ENCODE measurements around the gene UGGT2. TPM values are rescaled to one million over a fixed set of nuclear protein-coding genes. Genes with fewer than 3 reads are reported as not detected.

UGGT2 gene
- total RNA-seq, 1 donor from 2014 or later, result 47.5 TPM

DNA sequence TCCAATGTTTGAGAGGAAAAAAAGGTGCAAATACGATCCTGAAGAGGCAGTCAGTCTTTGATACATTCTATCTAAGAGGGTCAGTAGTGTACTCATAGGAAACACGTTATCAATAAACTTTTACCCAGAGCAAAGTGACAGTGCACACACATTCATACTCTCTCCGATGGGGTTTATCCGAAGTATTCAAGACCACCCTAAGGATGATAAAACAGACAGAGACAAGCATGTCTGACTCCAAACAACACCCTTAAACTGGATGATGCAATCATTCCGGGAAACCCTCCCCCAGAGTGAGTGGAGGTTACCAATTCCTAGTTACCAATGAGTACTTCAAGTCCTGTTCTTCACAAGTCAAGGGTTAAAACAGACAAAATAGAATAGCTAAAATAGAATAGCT lies 297.1 kb downstream of the UGGT2 start:
- TF ChIP-seq, protein P1, sequence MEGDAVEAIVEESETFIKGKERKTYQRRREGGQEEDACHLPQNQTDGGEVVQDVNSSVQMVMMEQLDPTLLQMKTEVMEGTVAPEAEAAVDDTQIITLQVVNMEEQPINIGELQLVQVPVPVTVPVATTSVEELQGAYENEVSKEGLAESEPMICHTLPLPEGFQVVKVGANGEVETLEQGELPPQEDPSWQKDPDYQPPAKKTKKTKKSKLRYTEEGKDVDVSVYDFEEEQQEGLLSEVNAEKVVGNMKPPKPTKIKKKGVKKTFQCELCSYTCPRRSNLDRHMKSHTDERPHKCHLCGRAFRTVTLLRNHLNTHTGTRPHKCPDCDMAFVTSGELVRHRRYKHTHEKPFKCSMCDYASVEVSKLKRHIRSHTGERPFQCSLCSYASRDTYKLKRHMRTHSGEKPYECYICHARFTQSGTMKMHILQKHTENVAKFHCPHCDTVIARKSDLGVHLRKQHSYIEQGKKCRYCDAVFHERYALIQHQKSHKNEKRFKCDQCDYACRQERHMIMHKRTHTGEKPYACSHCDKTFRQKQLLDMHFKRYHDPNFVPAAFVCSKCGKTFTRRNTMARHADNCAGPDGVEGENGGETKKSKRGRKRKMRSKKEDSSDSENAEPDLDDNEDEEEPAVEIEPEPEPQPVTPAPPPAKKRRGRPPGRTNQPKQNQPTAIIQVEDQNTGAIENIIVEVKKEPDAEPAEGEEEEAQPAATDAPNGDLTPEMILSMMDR (IDR thresholded peaks at IDR 0.05; ENCODE audit: unreplicated experiment), result no peak
- H3K27ac Mint-ChIP-seq, result no peak overlapping the region
- no peaks in the 10 kb centered on the region for H3K27me3 Mint-ChIP-seq (ENCODE audit: low read depth)
- peaks cover 4% of the 10 kb centered on the region for H3K4me1 Mint-ChIP-seq
- H3K4me3 Mint-ChIP-seq, result no peak overlapping the region
- peaks cover 6% of the 10 kb centered on the region for H3K9me3 Mint-ChIP-seq
- H3K36me3 Mint-ChIP-seq, result peaks cover 9% of the 10 kb centered on the region
- DNase-seq (ENCODE audit: low spot score in 2 of 2, unreplicated experiment in 2 of 2), result no peak

DNA sequence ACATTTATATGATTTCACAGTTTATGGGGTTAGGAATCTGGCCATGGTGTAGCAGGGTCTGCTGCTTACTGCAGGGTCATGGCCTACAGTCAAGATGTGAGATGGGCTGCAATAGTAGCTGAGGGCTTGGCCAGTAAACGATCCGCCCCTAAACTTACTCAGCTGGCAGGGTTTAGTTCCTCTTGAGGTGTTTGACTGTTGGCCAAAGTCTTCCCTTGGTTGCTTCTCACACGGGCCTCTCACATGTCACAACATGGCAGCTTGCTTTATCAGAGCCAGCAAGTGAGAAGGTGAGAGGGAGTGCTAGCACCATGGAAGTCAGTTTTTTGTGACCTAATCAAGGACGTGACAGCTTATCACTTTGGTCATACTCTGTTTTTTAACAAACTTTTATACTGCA lies 299.1 kb downstream of the UGGT2 start:
- H3K27me3 Mint-ChIP-seq (ENCODE audit: low read depth), result no peaks in the 10 kb centered on the region
- H3K4me3 Mint-ChIP-seq, result no peak overlapping the region
- DNase-seq (ENCODE audit: low spot score in 2 of 2, unreplicated experiment in 2 of 2), result no peak
- peaks cover 6% of the 10 kb centered on the region for H3K9me3 Mint-ChIP-seq
- H3K27ac Mint-ChIP-seq, result no peak overlapping the region
- H3K4me1 Mint-ChIP-seq, result peaks cover 4% of the 10 kb centered on the region
- TF ChIP-seq, protein P1 (IDR thresholded peaks at IDR 0.05; ENCODE audit: unreplicated experiment), result no peak
- H3K36me3 Mint-ChIP-seq, result peaks cover 9% of the 10 kb centered on the region

DNA sequence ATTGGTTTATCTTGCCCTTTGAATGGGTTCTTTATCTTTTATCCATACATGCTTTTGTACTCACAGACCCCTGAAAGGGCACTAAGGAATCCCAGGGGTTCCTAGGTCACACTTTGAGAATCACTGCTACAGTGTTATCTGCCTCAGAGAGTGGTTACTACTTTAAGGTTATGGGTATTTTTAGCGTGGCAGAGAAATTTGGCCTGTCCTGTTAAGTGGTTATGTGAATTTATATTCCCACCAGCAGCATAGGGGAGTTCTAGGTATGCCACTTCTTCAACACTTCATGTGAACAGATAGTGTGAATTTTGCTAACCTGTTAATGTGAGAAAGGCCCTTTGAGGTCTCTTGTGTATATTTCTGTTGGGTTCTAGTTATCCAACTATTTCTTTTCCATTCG lies 300.5 kb downstream of the UGGT2 start:
- Mint-ChIP-seq H3K4me3 (no peak overlapping the region), H3K4me1 (peaks cover 4% of the 10 kb centered on the region), H3K27me3 (ENCODE audit: low read depth) (no peaks in the 10 kb centered on the region), H3K9me3 (peaks cover 6% of the 10 kb centered on the region), H3K36me3 (peaks cover 6% of the 10 kb centered on the region), H3K27ac (no peak overlapping the region)
- TF ChIP-seq, protein P1 (IDR thresholded peaks at IDR 0.05; ENCODE audit: unreplicated experiment), result no peak
- DNase-seq (ENCODE audit: low spot score in 2 of 2, unreplicated experiment in 2 of 2), result no peak

Other genes with a start within 250 kb of the UGGT2 start
- 0.60 to 0.66 TPM (median 0.62 TPM) in 3 replicates for gene HS6ST3, start 36.7 kb upstream of the UGGT2 start, total RNA-seq

Measured in mesothelial cell of epicardium (in vitro differentiated cells).